SK-N-MC (cell line): ENCODE data around the gene FGF2.

Source experiments
- EZH2 ChIP-seq: fragments of 200-600 bp; sonication (generic); IDR thresholded peaks from one replicate; pipeline ENCODE4 v1.6.1; 2017; ENCODE audit warnings: antibody characterized with exemption
- POLR2AphosphoS5 ChIP-seq: IDR thresholded peaks from 2 replicates; pipeline ENCODE4 v1.6.1; 2012; ENCODE audit warnings: mild to moderate bottlenecking, low read depth, low read length, borderline replicate concordance

GRCh38 chr4:122831515-122832196 is 5.0 kb downstream of the FGF2 start:
- TF ChIP-seq POLR2AphosphoS5 (no peak), EZH2 (no peak)
